Astrocyte of the spinal cord (primary cell): ENCODE results near the gene ATXN1.
"Not testable (repeated sequence)": the region's sequence is repeated elsewhere in the genome, so short reads cannot be mapped to it uniquely, and the experiment has no call there.

Experiments
- DNase-seq: peaks from one replicate; pipeline ENCODE4 v3.0.0; 2011; ENCODE audit warnings: low read depth, low spot score
- H3K4me3 ChIP-seq: 2 replicates; pipeline ENCODE4 v1.5.1; 2011; ENCODE audit warnings: low read depth, mild to moderate bottlenecking, low read length, moderate library complexity
- CTCF ChIP-seq: IDR thresholded peaks from 2 replicates; pipeline ENCODE4 v1.5.1; 2012; ENCODE audit warnings: low read depth, mild to moderate bottlenecking, low read length, inconsistent platforms
- in situ Hi-C: cut with HindIII; loops from 2 replicates; pipeline ENCODE4 v1.10.0; 2017; ENCODE audit warnings: low sequenced_read_pairs

ATXN1 gene

GRCh38 chr6:16633465-16633864, 127.8 kb downstream of the ATXN1 start:
- in situ Hi-C loops, result no loop called here

GRCh38 chr6:16632101-16632500, 129.2 kb downstream of the ATXN1 start:
- no peak for DNase-seq
- in situ Hi-C loops, result no loop called here
- no peak for TF ChIP-seq CTCF
- H3K4me3 ChIP-seq, result no peak overlapping the region

More at GRCh38 chr6:16633465-16633864, 127.8 kb downstream of the ATXN1 start:
- no peak for DNase-seq
- H3K4me3 ChIP-seq, result no peak overlapping the region
- no peak for TF ChIP-seq CTCF

GRCh38 chr6:16630026-16630643, 131.1 kb downstream of the ATXN1 start:
- in situ Hi-C loops, result no loop called here
- no peak overlapping the region for H3K4me3 ChIP-seq
- TF ChIP-seq CTCF, result no peak
- DNase-seq, result no peak

GRCh38 chr6:16628580-16628979, 132.7 kb downstream of the ATXN1 start:
- in situ Hi-C loops, DNase-seq, H3K4me3 ChIP-seq: not testable (repeated sequence)

GRCh38 chr6:16626650-16627049, 134.6 kb downstream of the ATXN1 start:
- in situ Hi-C loops, result no loop called here
- no peak for TF ChIP-seq CTCF
- DNase-seq, result no peak
- no peak overlapping the region for H3K4me3 ChIP-seq

- DNase-seq, result no peak
- no peak overlapping the region for H3K4me3 ChIP-seq
- no peak for TF ChIP-seq CTCF
- in situ Hi-C loops, result no loop called here
Observed at GRCh38 chr6:16625291-16626265, 135.7 kb downstream of the ATXN1 start.

- no peak for DNase-seq
- in situ Hi-C loops, result no loop called here
- TF ChIP-seq CTCF, result no peak
- H3K4me3 ChIP-seq, result no peak overlapping the region
Observed at GRCh38 chr6:16624636-16625290, 136.5 kb downstream of the ATXN1 start.
